SK-N-SH treated with all-trans-retinoic acid at 6 μM for 48 hours (cell line): ENCODE results near the gene ISYNA1.

Source experiments
- ATAC-seq: fragments of 200-7000 bp; cut with Tn5 transposase; 3 replicates; pipeline ENCODE4 v1.9.1; 2020; ENCODE audit warnings: mild to moderate bottlenecking, moderate library complexity
- ARNTL ChIP-seq: fragments of 450-650 bp; formaldehyde crosslinking; IDR thresholded peaks from 2 replicates; pipeline ENCODE4 v1.5.0; 2020; ENCODE audit warnings: low read depth, mild to moderate bottlenecking, moderate library complexity, borderline replicate concordance
- BACH2 ChIP-seq: fragments of 250-450 bp; sonication (Bioruptor Pico); IDR thresholded peaks from 2 replicates; pipeline ENCODE4 v1.9.0; 2021; ENCODE audit warnings: mild to moderate bottlenecking, borderline replicate concordance
- CREB5 ChIP-seq: fragments of 250-450 bp; sonication (Bioruptor Pico); IDR thresholded peaks from 2 replicates; pipeline ENCODE4 v1.5.1; 2020; ENCODE audit warnings: low read depth, mild to moderate bottlenecking, moderate library complexity
- CSDC2 ChIP-seq: fragments of 250-450 bp; sonication (Bioruptor Pico); IDR thresholded peaks from 2 replicates; pipeline ENCODE4 v1.5.0; 2020; ENCODE audit warnings: mild to moderate bottlenecking, moderate library complexity
- ESRRG ChIP-seq: fragments of 250-450 bp; sonication (Bioruptor Pico); IDR thresholded peaks from 2 replicates; pipeline ENCODE4 v1.6.1; 2021; ENCODE audit warnings: mild to moderate bottlenecking
- GLIS3 ChIP-seq: fragments of 250-450 bp; sonication (Bioruptor Pico); IDR thresholded peaks from 2 replicates; pipeline ENCODE4 v1.5.0; 2020; ENCODE audit warnings: mild to moderate bottlenecking, moderate library complexity
- ISL1 ChIP-seq: fragments of 250-450 bp; sonication (Bioruptor Pico); IDR thresholded peaks from 2 replicates; pipeline ENCODE4 v2.1.2; 2022; ENCODE audit warnings: mild to moderate bottlenecking, moderate library complexity
- PATZ1 ChIP-seq: fragments of 250-450 bp; sonication (Bioruptor Pico); IDR thresholded peaks from 2 replicates; pipeline ENCODE4 v1.8.0; 2020; ENCODE audit warnings: mild to moderate bottlenecking, moderate library complexity, borderline replicate concordance
- POU6F1 ChIP-seq: fragments of 250-450 bp; sonication (Bioruptor Pico); IDR thresholded peaks from 2 replicates; pipeline ENCODE4 v1.8.0; 2021; ENCODE audit warnings: low read depth, mild to moderate bottlenecking, moderate library complexity, borderline replicate concordance
- PPARA ChIP-seq: fragments of 250-450 bp; sonication (Bioruptor Pico); IDR thresholded peaks from 2 replicates; pipeline ENCODE4 v1.5.0; 2020; ENCODE audit warnings: mild to moderate bottlenecking, borderline replicate concordance
- RARB ChIP-seq: fragments of 250-450 bp; sonication (Bioruptor Pico); IDR thresholded peaks from 2 replicates; pipeline ENCODE4 v1.8.0; 2021; ENCODE audit warnings: mild to moderate bottlenecking, moderate library complexity
- SNAI2 ChIP-seq: fragments of 250-450 bp; sonication (Bioruptor Pico); IDR thresholded peaks from 2 replicates; pipeline ENCODE4 v1.5.0; 2020; ENCODE audit warnings: mild to moderate bottlenecking, moderate library complexity
- TOX ChIP-seq: fragments of 250-450 bp; sonication (Bioruptor Pico); IDR thresholded peaks from 2 replicates; pipeline ENCODE4 v1.8.0; 2021; ENCODE audit warnings: mild to moderate bottlenecking, moderate library complexity, borderline replicate concordance
- ZC3H10 ChIP-seq: fragments of 250-450 bp; sonication (Bioruptor Pico); IDR thresholded peaks from 2 replicates; pipeline ENCODE4 v1.5.1; 2021; ENCODE audit warnings: mild to moderate bottlenecking, moderate library complexity
- ZFP3 ChIP-seq: fragments of 250-450 bp; sonication (Bioruptor Pico); IDR thresholded peaks from 2 replicates; pipeline ENCODE4 v1.5.0; 2020; ENCODE audit warnings: mild to moderate bottlenecking, moderate library complexity
- ZFP30 ChIP-seq: fragments of 450-650 bp; formaldehyde crosslinking; IDR thresholded peaks from 2 replicates; pipeline ENCODE4 v1.5.0; 2022; ENCODE audit warnings: mild to moderate bottlenecking, moderate library complexity
- ZNF565 ChIP-seq: fragments of 450-650 bp; formaldehyde crosslinking; conservative IDR thresholded peaks from 2 replicates; pipeline ENCODE4 v1.5.0; 2020; ENCODE audit warnings: low read depth, mild to moderate bottlenecking, moderate library complexity
- ZNF8 ChIP-seq: fragments of 450-650 bp; formaldehyde crosslinking; IDR thresholded peaks from 2 replicates; pipeline ENCODE4 v1.5.0; 2020; ENCODE audit warnings: mild to moderate bottlenecking, moderate library complexity
- TF ChIP-seq, protein P1 (sequence below): fragments of 250-450 bp; sonication (Bioruptor Pico); IDR thresholded peaks from 2 replicates; pipeline ENCODE4 v1.5.0; 2020; ENCODE audit warnings: mild to moderate bottlenecking, moderate library complexity
- TF ChIP-seq, protein P2 (sequence below): fragments of 250-450 bp; sonication (Bioruptor Pico); IDR thresholded peaks from 2 replicates; pipeline ENCODE4 v1.5.1; 2021; ENCODE audit warnings: mild to moderate bottlenecking, moderate library complexity

ISYNA1 gene

DNA sequence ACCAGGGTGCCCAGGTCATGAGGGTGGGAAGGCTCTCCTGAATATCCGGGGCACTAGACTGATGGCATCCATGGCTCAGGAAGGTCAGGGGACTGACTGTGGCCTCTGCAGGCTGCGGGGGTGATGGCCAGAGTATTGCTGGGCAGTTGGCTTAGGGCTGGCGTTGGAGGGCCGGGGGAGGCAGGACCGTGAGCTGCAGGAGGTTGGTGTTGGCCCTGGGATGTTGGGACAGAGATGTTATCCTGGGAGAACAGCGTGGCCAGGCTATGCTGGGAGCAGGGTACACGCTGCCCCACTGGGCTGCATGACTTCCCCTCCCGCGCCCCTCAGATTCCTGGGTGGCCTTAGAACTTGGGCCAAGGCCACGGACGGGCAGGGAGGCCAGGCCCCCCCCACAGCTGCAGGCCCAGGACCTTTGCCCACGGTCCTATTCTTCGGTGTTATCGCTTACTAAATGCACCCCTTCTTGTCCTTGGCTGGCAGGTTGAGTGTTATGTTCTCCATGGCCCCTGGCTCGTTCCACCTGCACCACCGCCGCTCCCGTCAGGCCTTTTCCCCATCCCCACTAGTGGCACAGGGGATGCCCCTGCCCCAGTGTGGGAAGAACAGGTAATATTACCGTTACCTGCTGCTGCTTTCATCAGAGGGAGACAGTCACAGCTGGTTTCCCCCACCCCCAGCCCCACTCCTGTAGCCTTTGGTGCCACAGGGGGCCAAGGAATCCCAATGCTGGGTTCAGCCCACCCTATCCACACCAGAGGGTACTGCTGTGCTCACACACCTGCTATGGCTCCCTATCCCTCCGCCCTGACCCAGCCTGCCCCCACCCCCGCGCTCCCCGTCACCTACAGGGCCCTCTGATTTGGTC, 3.2 kb upstream of the ISYNA1 start:
- TF ChIP-seq, protein P1, sequence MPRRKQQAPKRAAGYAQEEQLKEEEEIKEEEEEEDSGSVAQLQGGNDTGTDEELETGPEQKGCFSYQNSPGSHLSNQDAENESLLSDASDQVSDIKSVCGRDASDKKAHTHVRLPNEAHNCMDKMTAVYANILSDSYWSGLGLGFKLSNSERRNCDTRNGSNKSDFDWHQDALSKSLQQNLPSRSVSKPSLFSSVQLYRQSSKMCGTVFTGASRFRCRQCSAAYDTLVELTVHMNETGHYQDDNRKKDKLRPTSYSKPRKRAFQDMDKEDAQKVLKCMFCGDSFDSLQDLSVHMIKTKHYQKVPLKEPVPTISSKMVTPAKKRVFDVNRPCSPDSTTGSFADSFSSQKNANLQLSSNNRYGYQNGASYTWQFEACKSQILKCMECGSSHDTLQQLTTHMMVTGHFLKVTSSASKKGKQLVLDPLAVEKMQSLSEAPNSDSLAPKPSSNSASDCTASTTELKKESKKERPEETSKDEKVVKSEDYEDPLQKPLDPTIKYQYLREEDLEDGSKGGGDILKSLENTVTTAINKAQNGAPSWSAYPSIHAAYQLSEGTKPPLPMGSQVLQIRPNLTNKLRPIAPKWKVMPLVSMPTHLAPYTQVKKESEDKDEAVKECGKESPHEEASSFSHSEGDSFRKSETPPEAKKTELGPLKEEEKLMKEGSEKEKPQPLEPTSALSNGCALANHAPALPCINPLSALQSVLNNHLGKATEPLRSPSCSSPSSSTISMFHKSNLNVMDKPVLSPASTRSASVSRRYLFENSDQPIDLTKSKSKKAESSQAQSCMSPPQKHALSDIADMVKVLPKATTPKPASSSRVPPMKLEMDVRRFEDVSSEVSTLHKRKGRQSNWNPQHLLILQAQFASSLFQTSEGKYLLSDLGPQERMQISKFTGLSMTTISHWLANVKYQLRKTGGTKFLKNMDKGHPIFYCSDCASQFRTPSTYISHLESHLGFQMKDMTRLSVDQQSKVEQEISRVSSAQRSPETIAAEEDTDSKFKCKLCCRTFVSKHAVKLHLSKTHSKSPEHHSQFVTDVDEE (CRISPR knock-in tag), result no peak
- TF ChIP-seq PATZ1 (CRISPR knock-in tag) (no peak), CREB5 (no peak), ZFP3 (CRISPR knock-in tag) (no peak), GLIS3 (no peak), ARNTL (CRISPR knock-in tag) (no peak), PPARA (no peak), CSDC2 (no peak), BACH2 (CRISPR knock-in tag) (no peak)
- TF ChIP-seq, protein P2, sequence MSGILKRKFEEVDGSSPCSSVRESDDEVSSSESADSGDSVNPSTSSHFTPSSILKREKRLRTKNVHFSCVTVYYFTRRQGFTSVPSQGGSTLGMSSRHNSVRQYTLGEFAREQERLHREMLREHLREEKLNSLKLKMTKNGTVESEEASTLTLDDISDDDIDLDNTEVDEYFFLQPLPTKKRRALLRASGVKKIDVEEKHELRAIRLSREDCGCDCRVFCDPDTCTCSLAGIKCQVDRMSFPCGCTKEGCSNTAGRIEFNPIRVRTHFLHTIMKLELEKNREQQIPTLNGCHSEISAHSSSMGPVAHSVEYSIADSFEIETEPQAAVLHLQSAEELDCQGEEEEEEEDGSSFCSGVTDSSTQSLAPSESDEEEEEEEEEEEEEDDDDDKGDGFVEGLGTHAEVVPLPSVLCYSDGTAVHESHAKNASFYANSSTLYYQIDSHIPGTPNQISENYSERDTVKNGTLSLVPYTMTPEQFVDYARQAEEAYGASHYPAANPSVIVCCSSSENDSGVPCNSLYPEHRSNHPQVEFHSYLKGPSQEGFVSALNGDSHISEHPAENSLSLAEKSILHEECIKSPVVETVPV (CRISPR knock-in tag), result no peak
- ATAC-seq, result no peak

DNA sequence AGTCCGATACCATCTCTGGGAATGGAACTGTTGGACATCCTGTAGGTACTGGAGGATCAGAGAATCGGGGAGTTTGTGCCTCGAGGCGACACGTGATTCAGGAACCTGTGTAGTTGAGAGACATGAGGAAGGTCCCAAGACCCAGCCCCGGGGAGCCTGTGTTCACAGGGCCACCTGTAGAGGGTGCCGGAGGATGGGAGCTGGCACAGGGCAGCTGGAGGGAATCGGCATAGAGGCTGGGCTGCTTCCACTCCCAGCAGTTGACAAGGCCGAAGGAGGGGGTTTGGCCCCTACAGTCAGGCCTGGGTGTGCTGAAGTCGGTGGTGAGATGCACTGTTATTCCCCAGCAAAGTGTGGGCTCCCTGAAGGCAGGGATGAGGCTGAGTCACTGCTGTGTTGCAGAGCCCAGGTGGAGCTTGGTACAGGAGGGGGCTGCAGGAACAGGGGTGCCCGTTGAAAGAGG, 2.5 kb upstream of the ISYNA1 start:
- TF ChIP-seq PPARA (no peak), ZNF8 (CRISPR knock-in tag) (no peak), ZNF565 (CRISPR knock-in tag) (no peak), ZFP3 (CRISPR knock-in tag) (no peak), TOX (no peak), RARB (CRISPR knock-in tag) (no peak), ARNTL (CRISPR knock-in tag) (no peak)
- TF ChIP-seq, protein P1 (CRISPR knock-in tag), result no peak
- no peak for ATAC-seq

GRCh38 chr19:18439910-18440237, 1.9 kb upstream of the ISYNA1 start:
- ATAC-seq, result no peak
- no peak for TF ChIP-seq ZFP3 (CRISPR knock-in tag)
- TF ChIP-seq ZC3H10 (CRISPR knock-in tag), result no peak
- no peak for TF ChIP-seq ZNF8 (CRISPR knock-in tag)
- no peak for TF ChIP-seq SNAI2 (CRISPR knock-in tag)
- TF ChIP-seq ESRRG (CRISPR knock-in tag), result no peak
- no peak for TF ChIP-seq BACH2 (CRISPR knock-in tag)
- no peak for TF ChIP-seq POU6F1 (CRISPR knock-in tag)
- no peak for TF ChIP-seq CREB5
- TF ChIP-seq ZFP30, result no peak
- TF ChIP-seq CSDC2, result no peak
- TF ChIP-seq ISL1 (CRISPR knock-in tag), result no peak
- no peak for TF ChIP-seq RARB (CRISPR knock-in tag)
- TF ChIP-seq PATZ1 (CRISPR knock-in tag), result no peak
- no peak for TF ChIP-seq PPARA
